HG03060 (cell line): Measurements from ENCODE around the gene KCTD13.
A peak's percentile ranks its signal among the peaks of the same experiment; 100 is the strongest.
"Not testable (repeated sequence)": the region's sequence is repeated elsewhere in the genome, so short reads cannot be mapped to it uniquely, and the experiment has no call there.

Experiments used
- ATAC-seq: cut with Tn5 transposase; IDR thresholded peaks from one replicate; pipeline ENCODE4 v1.9.1; 2021; ENCODE audit warnings: low read depth, moderate number of reproducible peaks; ENCODE audit not compliant: unreplicated experiment

KCTD13 gene

GRCh38 chr16:29925781-29926710 is at the start of gene KCTD13:
TSS of gene KCTD13 (minus strand) at chr16:29926226. CDS start at chr16:29926033, 193 bp downstream.
- ATAC-seq = peak; percentile 64

GRCh38 chr16:29975134-29975538 is 49.1 kb upstream of the KCTD13 start:
- ATAC-seq = no peak

- no peak for ATAC-seq
Observed at GRCh38 chr16:29974291-29975133, 48.5 kb upstream of the KCTD13 start.

- ATAC-seq = peak; percentile 76
Observed at GRCh38 chr16:29973384-29974246, 47.6 kb upstream of the KCTD13 start, which contains the start of gene TAOK2. TSS of gene TAOK2 (plus strand) at chr16:29973868. CDS start at chr16:29977773, 3,905 bp downstream.

- no peak for ATAC-seq
Observed at GRCh38 chr16:29972992-29973383, 47.0 kb upstream of the KCTD13 start.

- no peak for ATAC-seq
Observed at GRCh38 chr16:29972500-29972899, 46.5 kb upstream of the KCTD13 start.

- ATAC-seq = no peak
Observed at GRCh38 chr16:29971304-29971703, 45.3 kb upstream of the KCTD13 start.

GRCh38 chr16:29968205-29968604 is 42.2 kb upstream of the KCTD13 start:
- no peak for ATAC-seq

GRCh38 chr16:29963021-29963743 is 37.2 kb upstream of the KCTD13 start:
- no peak for ATAC-seq

- no peak for ATAC-seq
Observed at GRCh38 chr16:29962344-29962994, 36.4 kb upstream of the KCTD13 start.

GRCh38 chr16:29961479-29962343 is 35.7 kb upstream of the KCTD13 start, which contains the start of gene TMEM219:
TSS of gene TMEM219 (plus strand) at chr16:29962079. CDS start at chr16:29963144, 1,065 bp downstream.
- ATAC-seq = no peak

- ATAC-seq = no peak
Observed at GRCh38 chr16:29961127-29961478, 35.1 kb upstream of the KCTD13 start.

- ATAC-seq = not testable (repeated sequence)
Observed at GRCh38 chr16:29959821-29960220, 33.8 kb upstream of the KCTD13 start.

GRCh38 chr16:29959293-29959692 is 33.3 kb upstream of the KCTD13 start:
- no peak for ATAC-seq

- ATAC-seq = no peak
Observed at GRCh38 chr16:29958756-29959155, 32.7 kb upstream of the KCTD13 start.

- ATAC-seq = no peak
Observed at GRCh38 chr16:29951625-29952365, 25.8 kb upstream of the KCTD13 start.

- ATAC-seq = no peak
Observed at GRCh38 chr16:29950806-29951461, 24.9 kb upstream of the KCTD13 start.
